Raji (cell line): ENCODE data around the gene VGLL4.

ENCODE experiments used
- POLR2A ChIP-seq: IDR thresholded peaks from 2 replicates; pipeline ENCODE4 v1.6.1; 2011; ENCODE audit warnings: low read depth, low read length, control low read depth; ENCODE audit not compliant: insufficient read depth

The VGLL4 gene

DNA sequence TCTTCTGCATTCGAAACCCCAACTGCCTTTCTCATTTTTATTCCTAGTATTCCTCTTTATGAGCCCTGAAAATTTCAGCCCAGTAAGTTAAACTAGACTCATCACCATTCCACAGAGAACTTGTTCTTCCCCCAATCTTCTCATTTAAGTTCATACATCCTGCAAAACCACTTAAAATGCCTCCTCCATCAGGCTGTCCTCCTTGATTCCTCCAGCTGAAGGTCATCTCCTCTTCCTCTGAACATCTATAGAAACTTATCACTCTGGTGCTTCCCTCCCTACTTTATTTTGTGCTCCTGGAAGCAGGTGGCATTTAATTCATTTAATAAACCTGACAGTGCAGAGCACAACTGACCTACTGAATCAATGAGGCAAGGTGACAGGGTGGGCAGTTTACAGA, 38.3 kb downstream of the VGLL4 start:
- TF ChIP-seq POLR2A = no peak

DNA sequence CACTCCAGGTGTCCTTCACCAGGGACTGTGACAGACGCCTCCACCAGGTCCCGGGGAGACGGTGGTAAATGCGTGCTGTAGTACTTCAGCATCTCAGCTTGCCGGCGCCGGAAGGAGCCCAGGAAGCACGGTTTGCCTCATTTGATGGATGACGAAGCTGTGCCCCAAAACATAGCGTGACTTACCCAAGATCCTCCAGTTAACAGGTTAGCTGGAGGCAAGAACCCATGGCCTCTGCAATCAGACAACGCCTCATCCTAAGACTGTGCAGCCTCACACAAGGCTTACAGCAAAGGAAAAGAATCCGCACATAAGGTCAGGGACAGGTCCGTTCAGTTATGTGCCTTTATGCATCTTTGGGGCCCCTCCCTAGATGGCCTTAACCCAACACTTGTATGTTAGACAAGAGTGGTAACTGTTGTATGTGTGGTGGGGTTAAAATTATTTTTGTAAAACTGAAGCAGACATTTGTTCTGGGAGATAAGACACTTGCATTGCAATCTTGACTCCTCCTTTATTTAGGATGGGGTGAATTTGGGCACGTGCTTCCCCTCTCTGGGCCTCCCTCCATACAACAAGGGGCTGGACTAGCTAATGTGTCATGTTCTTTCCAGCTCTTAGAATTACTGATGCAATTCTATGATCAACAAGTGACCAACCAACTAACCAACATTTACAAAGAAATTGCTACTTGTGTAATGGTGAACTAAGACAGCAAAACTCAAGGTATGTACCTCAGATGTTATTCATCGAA, 39.4 kb downstream of the VGLL4 start:
- no peak for TF ChIP-seq POLR2A

DNA sequence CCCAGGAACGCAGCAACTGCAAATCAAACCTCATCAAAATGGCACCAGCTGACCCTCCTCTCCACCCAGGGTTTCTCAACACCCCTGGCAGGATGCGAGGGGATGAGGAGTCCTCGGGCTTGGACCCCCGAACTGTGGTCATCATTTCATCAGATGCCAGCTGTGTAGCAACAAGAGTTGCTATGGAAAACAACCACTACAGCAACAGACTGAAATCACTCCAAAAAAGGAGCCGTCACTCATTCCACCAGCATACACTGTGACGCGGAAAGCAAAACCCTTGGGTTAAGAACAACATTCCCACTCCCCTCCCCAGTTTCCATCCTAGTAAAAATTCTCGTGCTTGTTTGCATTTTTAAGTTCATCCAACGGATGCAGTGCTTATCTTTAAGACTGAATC, 40.1 kb downstream of the VGLL4 start:
- TF ChIP-seq POLR2A = no peak

DNA sequence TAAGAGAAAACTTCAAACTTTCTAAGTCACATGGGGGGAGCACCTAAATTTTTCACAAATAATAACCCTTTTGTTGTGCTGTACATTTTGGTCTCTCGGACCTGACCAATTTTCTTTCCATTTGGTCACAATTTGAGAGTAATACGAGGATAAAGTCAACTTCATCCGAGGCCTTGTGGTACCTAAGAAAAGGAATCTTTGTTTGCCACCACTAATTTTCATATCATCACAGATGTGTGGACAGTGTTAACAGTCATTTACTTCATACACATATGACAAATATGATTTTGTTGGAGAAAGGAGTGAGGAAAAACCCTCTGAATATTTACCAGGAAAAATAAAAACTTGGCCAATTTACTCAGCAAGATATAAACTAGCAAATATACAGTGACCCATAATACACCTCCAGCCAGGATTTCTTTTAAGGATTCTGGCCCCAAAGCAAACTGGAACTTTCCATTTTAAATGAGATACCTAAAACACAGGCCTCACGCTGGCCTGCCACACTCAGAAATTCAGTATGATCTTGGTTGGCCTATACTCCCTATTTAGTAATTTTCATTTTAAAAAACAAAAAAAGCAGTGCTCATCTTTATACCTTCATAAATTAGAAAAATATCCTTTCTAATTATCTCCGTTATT, 40.7 kb downstream of the VGLL4 start:
- TF ChIP-seq POLR2A = no peak

DNA sequence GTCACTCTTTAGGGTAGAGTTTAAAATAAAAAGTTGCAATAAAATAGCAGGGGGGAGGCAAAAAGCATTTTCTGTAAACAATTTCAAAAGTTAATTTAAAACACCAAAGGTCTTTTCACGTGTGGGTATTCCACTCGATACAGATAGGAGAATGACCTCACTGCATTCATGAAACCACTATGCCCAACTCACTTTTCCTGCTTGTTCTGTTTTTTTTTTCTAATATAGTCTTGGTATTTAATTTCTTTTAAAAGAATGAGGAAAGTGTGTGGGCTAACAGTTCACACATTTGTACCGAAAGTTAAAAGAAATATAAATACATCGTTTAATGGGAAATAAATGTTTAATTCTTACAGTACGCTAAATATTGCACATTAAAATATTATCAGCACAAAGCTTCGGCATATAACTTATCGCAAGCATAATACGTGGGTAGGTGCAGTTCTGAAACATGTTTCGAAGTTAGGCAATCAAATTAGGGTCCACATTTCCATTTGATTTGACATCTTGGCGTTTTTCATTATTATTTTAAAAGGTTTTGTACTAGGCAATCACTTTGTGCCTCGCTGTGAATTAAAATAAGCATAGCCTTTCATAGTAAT, 41.4 kb downstream of the VGLL4 start:
- TF ChIP-seq POLR2A = no peak

DNA sequence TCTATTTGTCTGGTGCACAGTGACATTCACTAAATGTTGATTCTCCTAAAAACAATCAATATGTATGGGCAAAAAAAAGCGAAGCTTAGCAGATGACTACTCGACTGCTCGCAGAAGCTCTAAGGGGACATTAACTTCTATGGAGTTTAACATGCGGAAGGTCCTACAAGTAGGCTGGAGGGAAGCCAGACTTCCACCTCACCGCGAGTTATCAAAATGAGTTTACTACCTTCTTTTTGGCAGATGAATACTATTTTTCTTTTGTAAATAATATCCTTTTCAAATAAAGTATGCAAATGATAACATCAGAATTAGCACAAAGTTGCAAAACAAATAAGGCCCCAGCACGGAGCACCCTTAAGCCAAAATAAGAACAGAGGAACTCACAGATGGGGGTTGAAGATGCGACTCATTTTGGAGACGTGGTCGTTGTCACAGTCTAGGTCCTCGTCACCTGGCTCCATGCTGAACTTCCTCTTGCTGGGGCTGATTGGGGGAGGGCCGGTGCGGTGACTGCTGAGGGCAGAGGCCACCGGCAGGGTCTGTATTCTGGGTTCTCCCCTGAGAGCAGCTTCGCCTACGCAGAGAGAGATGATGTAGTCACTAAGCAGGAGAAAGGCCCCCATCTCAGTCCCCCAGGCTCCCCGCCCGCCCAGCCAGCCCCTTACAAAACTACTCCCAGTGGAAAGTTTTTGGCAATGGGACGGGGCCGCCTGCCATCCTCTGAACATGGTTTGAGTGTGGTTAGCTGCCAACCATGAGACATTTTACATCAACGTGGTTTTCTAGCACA, 42.1 kb downstream of the VGLL4 start:
- TF ChIP-seq POLR2A = peak; percentile 69

DNA sequence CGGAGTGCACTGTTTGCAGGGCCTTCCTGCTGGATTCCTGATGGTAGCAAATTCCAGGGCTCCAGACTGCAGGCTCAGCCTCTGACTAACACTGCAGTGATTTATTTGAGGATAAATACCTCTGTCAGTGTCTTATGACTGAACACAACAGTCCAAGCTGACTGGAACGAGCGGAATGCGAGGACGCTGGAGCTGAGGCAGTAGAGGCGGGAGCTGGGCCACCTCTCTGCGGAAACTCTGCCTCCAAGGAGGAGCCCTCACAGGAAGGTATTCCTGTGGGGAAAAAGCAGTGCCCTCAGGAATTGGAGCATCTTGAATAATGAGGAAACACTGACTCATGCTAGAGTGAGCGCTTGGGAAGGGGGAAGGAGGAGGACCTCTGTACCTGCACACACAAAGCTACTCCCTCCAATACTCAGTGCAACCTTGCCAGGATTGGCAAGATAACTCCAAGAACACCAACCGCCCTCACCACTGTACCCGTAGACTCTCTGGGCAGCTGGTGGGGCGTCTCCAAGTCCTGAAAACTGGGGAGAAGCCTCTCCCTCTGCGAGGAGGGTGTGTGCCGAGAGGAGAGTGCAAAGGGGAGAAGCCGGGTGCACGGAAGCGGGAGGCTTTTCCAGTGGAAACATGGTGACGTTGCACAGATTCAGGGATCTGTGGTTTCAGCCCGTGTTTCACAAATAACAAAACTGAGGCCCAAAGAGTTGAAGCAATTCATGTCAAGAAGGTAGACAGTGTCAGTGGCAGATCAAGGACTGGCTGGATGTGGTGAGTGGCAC, 43.0 kb downstream of the VGLL4 start:
- no peak for TF ChIP-seq POLR2A

DNA sequence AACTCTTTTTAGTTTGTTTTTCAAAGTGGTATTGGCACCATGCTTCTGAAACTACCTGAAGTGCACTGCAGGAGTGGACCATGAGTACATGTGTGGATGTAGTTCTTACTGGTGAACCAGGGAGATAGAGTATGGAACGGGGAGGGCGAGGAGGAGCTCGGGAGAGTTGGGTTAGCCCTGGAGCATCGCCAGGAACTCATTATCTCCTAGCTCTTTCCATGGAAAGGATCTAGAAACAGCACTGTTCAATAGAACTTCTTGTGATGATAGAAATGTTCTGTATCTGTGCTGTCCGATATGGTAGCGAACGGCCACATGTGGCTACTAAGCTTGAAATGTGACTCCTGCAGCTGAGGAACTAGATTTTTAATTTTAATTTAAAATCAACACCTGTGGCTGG, 47.3 kb downstream of the VGLL4 start:
- TF ChIP-seq POLR2A = no peak

DNA sequence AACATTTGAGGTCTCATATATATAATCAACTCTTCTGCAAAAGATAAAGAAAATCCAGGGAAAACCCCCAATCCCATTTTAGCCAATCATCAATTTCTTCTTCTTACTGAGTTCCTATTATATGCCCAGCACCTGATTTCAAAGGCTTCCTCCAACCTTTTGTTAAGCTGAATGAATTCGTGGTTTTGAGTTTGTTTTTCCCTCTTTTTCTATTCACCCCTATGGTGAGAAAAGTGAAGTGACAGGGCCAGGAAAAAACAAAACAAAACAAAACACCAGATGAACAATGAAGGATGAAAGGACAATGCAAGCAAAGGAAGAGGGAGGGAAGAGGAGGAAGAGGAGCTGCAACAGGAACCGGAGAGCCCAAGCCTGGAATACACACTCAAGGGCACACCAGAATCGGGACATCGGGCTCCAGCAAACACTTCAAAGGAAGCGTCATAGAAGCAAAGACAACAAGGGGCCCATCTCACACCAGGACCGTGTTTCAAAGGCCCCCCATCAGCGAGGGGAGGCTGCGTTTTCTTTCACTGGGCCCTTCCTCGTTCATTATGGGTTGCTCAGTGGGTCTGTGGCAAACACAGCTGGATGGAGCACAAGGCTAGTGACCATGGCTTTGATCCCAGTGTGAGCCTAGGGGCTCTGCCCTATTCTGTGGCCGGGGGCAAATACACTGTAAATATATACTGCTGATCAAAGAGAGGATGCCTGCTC, 50.2 kb downstream of the VGLL4 start:
- no peak for TF ChIP-seq POLR2A

DNA sequence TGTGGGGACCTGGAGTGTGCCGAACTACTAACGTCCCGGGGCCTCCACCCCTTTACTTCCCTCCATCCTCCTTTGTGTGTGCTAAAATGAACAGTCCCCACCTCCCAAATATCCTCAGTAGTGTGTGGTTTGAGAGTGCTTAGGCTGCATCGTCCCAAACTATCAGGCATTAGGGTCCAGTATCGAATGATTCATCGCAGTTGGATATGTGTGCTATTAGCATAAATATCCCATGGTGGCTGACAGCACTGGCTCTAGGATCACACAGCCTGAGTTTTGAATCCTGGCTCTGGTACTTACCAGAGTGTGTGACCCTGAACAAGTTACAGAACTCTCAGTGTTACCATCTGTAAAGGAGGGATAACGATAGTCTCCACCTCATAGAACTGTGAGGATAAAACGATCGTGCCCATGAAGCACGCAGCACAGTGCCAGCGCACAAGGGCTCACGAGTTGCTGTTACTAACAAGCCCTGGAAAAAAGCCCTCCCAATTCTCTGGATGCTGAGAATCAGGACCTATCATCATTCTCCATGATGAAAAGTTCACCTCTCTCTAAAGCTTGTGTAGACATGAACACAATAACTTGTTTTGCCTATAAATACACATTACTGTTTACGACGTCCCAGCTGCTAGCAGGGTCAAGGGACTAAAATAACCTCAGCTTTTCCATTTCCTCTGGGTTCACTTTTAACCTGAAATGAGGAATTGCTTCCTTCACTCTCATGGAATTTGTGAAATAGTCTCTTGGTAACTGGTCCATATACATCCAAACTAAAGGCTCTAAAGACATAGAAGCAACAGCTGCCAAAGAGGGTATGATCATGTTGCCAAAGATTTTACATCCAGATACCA, 51.0 kb downstream of the VGLL4 start:
- TF ChIP-seq POLR2A = no peak

DNA sequence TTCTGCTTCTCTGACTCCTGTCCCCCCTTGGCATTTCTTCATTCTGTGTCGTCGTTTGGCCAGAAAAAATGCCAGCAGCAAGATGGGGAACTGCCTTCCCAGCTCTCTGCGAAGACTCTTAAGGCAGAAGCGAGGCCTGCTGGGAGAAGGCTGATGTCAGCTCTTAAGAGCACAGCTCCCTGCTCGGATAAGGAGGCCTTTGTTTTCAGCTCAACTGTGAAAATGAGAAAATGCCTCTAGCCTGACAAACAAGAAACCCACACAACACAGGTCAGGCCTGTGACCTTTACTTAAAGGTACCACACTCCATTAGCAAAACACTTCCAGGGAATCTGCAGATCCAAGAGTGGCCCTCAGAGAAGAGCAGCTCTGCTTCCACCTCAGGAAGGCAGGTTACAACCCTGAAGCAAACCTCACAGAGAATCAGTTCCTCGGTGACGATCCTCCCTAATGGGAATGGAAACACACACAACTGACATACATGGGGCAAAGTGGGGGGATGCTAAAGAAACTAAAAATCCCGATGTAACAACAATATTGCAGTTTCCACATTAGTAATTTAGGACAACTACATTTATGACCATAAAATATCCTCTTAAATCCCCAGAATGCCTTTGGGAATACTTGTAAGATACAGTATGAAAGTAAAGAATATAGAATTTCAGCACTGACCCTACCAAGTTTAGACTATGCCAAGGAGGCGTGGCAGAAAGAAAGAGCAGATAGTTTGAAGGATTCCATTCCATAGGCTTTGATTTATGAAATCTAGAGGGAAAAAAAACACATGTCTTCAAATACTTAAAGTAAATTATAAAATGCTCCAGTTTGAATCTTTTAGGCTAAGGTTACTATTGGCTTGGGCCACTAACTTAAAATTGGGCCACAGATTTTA, 52.1 kb downstream of the VGLL4 start:
- no peak for TF ChIP-seq POLR2A

DNA sequence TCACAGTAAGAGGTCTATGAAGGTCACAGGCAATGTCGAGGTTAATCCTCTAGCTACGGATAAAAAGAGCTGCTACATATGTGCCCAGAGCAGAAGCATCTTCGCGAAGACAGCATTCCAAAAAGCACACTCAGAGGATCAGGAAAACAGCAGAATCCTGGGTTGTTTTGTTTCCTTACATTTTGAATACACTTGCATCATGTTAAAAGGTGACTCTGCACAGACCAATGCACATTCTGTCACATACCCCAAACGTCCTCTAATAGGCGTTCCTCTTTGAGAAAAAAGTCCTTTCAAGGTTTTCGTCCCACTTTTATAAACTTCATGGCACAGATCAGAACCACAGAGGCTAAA, 52.7 kb downstream of the VGLL4 start:
- no peak for TF ChIP-seq POLR2A
